Glomerular visceral epithelial cell (primary cell): ENCODE data around the gene KIAA1210.

Source experiments
- DNase-seq: peaks from one replicate; pipeline ENCODE4 v3.0.0-alpha.2; 2016; ENCODE audit errors: extremely low spot score

KIAA1210 gene

GRCh38 chrX:119093991-119094735 lies 33.4 kb downstream of the KIAA1210 start:
- no peak for DNase-seq

GRCh38 chrX:119090627-119091026 lies 37.0 kb downstream of the KIAA1210 start:
- no peak for DNase-seq

- no peak for DNase-seq
These were observed 38.0 kb downstream of the KIAA1210 start for GRCh38 chrX:119089619-119090018.

GRCh38 chrX:119087121-119087520 lies 40.5 kb downstream of the KIAA1210 start:
- no peak for DNase-seq

- no peak for DNase-seq
These were observed 42.8 kb downstream of the KIAA1210 start for GRCh38 chrX:119084766-119085165.

- no peak for DNase-seq
These were observed 45.3 kb downstream of the KIAA1210 start for GRCh38 chrX:119082278-119082677.

GRCh38 chrX:119075270-119076025 lies 52.2 kb downstream of the KIAA1210 start:
- DNase-seq, result no peak

- DNase-seq, result no peak
These were observed 53.7 kb downstream of the KIAA1210 start for GRCh38 chrX:119073911-119074310.

- DNase-seq, result no peak
These were observed 54.3 kb downstream of the KIAA1210 start for GRCh38 chrX:119073200-119073905.

GRCh38 chrX:119072744-119073143 lies 54.9 kb downstream of the KIAA1210 start, which contains the start of gene CT47C1:
Gene CT47C1, plus strand, starts transcription at chrX:119072993. Its CDS starts 233 bp downstream, at chrX:119073226.
- DNase-seq, result no peak

- DNase-seq, result no peak
These were observed 56.2 kb downstream of the KIAA1210 start for GRCh38 chrX:119071381-119071780.

- DNase-seq, result no peak
These were observed 57.9 kb downstream of the KIAA1210 start for GRCh38 chrX:119069762-119070161.

- no peak for DNase-seq
These were observed 58.5 kb downstream of the KIAA1210 start for GRCh38 chrX:119069128-119069527.

- DNase-seq, result peak; percentile 30
These were observed 60.4 kb downstream of the KIAA1210 start for GRCh38 chrX:119067023-119067739.

- DNase-seq, result no peak
These were observed 64.2 kb downstream of the KIAA1210 start for GRCh38 chrX:119063428-119063827.

- DNase-seq, result no peak
These were observed 64.8 kb downstream of the KIAA1210 start for GRCh38 chrX:119062750-119063374.

GRCh38 chrX:119055687-119056086 lies 71.9 kb downstream of the KIAA1210 start:
- DNase-seq, result no peak

- no peak for DNase-seq
These were observed 81.7 kb downstream of the KIAA1210 start for GRCh38 chrX:119045884-119046283.

- DNase-seq, result no peak
These were observed 84.6 kb downstream of the KIAA1210 start for GRCh38 chrX:119042996-119043395.

GRCh38 chrX:119042040-119042439 lies 85.6 kb downstream of the KIAA1210 start:
- DNase-seq, result no peak

- DNase-seq, result peak; percentile 30
These were observed 86.4 kb downstream of the KIAA1210 start for GRCh38 chrX:119041175-119041574.
